Measurements from ENCODE around the gene CARS1. TPM values are rescaled to one million over a fixed set of nuclear protein-coding genes. Genes with fewer than 3 reads are reported as not detected.

Gene CARS1
- total and polyA plus RNA-seq, 12 donors, result 12.5 to 24.6 (median 15.9) TPM

DNA sequence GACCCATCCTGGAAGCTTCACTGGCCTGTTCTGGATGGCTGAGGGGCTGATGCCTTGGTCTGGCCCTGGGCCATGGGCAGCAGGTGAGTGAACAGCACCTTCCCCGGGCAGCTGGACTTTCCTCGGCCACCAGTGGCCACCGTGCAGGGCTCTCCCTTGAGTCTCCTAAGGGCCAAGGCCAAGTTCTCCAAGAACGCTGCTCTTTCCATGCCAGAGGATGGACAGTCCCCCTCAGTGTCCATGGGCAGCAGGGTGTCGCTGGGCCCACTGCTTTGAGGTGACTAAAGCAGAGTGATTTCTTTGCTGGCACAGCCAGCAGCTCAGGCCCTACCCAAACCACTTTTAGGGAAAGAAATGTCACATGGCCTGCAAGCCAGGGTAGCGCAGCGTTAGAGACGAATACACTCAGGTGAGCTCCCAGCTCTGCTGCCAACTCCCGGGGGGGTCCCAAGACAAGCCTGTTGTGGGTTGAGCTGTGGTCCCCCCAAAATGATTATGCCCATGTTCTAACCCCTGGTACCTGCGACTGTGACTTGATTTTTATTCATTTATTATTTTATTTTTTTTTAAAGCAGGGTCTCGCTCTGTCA, 3.3 kb upstream of the CARS1 start:
- intact Hi-C loops (cut with DNase I), result no loop called here
- ATAC-seq (no peak), DNase-seq (no peak)
- H3K9me3 ChIP-seq, result no peaks in the 10 kb centered on the region
- H3K36me3 ChIP-seq, result no peaks in the 10 kb centered on the region
- H3K27me3 ChIP-seq, result no peaks in the 10 kb centered on the region
- TF ChIP-seq, protein P1, sequence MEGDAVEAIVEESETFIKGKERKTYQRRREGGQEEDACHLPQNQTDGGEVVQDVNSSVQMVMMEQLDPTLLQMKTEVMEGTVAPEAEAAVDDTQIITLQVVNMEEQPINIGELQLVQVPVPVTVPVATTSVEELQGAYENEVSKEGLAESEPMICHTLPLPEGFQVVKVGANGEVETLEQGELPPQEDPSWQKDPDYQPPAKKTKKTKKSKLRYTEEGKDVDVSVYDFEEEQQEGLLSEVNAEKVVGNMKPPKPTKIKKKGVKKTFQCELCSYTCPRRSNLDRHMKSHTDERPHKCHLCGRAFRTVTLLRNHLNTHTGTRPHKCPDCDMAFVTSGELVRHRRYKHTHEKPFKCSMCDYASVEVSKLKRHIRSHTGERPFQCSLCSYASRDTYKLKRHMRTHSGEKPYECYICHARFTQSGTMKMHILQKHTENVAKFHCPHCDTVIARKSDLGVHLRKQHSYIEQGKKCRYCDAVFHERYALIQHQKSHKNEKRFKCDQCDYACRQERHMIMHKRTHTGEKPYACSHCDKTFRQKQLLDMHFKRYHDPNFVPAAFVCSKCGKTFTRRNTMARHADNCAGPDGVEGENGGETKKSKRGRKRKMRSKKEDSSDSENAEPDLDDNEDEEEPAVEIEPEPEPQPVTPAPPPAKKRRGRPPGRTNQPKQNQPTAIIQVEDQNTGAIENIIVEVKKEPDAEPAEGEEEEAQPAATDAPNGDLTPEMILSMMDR (IDR thresholded peaks at IDR 0.05), result no peak
- H3K4me3 ChIP-seq, result no peak overlapping the region
- no peak overlapping the region for H3K27ac ChIP-seq
- WGBS, 2 donors, result 93 to 96% methylated on average over 11 of the region's 11 CpGs
- peaks cover 3 to 28% (median 19%) of the 10 kb centered on the region in 9 donors for H3K4me1 ChIP-seq

DNA sequence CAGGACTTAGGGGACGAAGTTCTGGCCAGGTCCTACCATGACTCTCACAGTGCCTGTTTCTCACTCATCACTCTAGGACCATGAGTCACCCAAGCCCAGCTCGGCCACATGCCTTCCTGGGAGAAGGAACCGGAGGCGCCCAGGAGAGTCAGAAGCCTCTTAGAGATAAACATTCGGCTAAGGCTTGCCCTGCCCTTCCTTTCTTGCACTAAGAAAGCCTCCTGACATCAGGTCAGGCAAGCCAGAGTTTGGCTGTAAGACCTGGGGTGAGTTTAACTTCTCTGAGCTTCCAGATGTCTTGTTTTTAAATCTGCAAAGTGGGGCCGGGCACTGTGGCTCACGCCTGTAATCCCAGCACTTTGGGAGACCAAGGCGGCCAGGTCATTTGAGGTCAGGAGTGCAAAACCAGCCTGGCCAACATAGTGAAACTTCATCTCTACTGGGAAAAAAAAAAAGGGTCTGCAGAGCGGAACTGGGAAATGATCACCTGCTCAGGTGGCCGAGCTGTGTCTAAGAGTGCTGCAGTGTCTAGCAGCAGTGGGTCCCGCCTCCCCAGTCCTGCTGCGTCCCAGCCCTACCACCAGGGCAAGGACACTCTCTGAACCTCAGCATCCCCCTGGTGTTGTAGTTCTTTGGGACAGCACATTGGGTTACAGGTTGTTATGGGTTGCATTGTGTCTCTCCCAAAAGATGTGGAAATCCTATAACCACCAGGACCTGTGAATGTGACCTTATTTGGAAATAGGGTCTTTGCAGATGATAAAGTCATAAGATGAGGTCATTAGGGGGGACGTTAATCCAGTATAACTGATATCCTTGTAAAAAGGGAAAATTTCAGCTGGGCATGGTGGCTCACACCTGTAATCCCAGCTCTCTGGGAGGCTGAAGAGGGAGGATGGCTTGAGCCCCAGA, 1.8 kb upstream of the CARS1 start:
- Histone ChIP-seq H3K4me3 (no peak overlapping the region), H3K27me3 (no peaks in the 10 kb centered on the region), H3K27ac (peak overlapping the region in 3 of 10 donors; percentile 22 to 87 (median 33)), H3K36me3 (peaks cover 0 to 13% (median 0%) of the 10 kb centered on the region in 9 donors), H3K4me1 (peaks cover 3 to 38% (median 27%) of the 10 kb centered on the region in 9 donors), H3K9me3 (no peaks in the 10 kb centered on the region)
- DNase-seq (no peak), ATAC-seq (no peak)
- 79 to 80% methylated on average over 13 of the region's 13 CpGs for WGBS, 2 donors
- TF ChIP-seq, protein P1 (IDR thresholded peaks at IDR 0.05), result no peak
- intact Hi-C loops (cut with DNase I), result loop anchor here in 2 of 10 donors (5.0 kb wide), 1 partner anchor 33 kb away; no protein-coding TSS in a partner anchor

DNA sequence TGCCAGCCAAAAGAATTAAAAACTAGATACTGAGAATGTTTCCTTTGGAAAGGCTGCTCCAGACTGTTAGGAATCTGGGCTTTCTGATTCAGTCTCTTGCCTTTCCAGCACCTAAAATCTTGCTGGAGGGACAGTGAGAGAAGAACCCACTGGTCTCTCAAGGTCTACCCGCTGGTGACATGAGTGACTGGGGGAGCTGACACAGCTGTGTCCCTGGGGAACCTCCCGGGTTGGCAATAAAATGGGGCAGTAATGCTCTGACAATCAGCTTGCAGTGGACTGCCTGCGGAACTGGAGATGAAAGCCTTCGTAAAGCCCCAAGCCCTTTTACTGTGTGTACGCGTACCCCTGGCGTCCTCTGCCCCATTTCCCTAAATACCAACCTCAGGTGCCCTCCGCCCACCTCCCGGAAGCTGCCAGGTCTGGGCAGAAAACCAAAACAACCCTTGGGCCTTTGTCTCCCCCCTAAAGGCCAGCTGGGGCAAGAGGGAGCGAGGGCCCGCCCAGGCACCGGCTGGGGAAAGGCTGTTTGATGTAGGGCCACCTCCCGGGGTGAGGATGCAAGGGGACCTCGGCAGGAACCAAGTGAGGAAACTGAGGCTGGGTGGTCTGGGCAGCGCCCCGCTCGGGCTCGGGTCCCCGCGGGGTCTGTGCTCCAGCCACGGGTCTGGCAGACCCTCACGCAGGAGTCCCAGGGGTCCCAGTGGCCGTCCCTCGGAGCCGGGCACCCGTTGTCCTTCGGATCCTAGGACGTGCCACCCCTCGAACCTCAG, 741 bp downstream of the CARS1 start:
- DNase-seq, result peak in 1 of 2 donors; percentile 31
- 6% methylated on average over 27 to 29 of the region's 29 CpGs for WGBS, 2 donors
- intact Hi-C loops (cut with DNase I), result loop anchor here in 2 of 10 donors (5.0 kb wide), 1 partner anchor 36 kb away; no protein-coding TSS in a partner anchor
- peak overlapping the region; percentile 65 to 96 (median 76) for H3K4me3 ChIP-seq
- peaks cover 5 to 56% (median 40%) of the 10 kb centered on the region in 9 donors for H3K4me1 ChIP-seq
- peak overlapping the region; percentile 72 to 96 (median 86) for H3K27ac ChIP-seq
- no peaks in the 10 kb centered on the region for H3K9me3 ChIP-seq
- peaks cover 0 to 18% (median 0%) of the 10 kb centered on the region in 9 donors for H3K36me3 ChIP-seq
- peak in 1 of 8 donors; percentile 1 for ATAC-seq
- no peaks in the 10 kb centered on the region for H3K27me3 ChIP-seq
- TF ChIP-seq, protein P1 (IDR thresholded peaks at IDR 0.05), result no peak

DNA sequence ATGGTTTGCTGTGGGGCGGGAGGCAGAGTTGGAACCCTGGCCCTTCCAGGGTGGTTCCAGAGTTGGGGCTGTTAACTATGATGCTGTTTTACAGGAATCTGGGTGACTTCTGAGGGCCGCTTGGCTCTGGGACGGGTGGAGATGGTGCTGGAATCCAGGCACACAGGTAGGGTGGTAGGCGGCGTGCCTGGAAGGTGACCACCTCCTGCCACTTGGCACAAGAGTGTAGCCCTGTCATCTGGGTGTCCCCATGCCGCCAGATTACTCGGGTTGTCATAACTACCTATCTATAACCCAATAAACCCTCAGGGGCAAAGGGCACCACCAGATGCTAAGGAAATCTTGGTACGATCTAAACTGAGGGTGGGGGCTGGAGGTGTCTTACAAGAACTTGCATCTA, 1.3 kb downstream of the CARS1 start:
- intact Hi-C loops (cut with DNase I), result loop anchor here in 2 of 10 donors (5.0 kb wide), 1 partner anchor 36 kb away; no protein-coding TSS in a partner anchor
- Histone ChIP-seq H3K4me3 (peak overlapping the region in 8 of 10 donors; percentile 72 to 96 (median 78)), H3K27me3 (no peaks in the 10 kb centered on the region), H3K36me3 (peaks cover 0 to 18% (median 0%) of the 10 kb centered on the region in 9 donors), H3K27ac (peak overlapping the region in 2 of 10 donors; percentile 91 to 96), H3K9me3 (no peaks in the 10 kb centered on the region), H3K4me1 (peaks cover 5 to 62% (median 43%) of the 10 kb centered on the region in 9 donors)
- no peak for DNase-seq
- TF ChIP-seq, protein P1 (IDR thresholded peaks at IDR 0.05), result no peak
- WGBS, 2 donors, result 90 to 92% methylated on average over 8 of the region's 8 CpGs
- no peak for ATAC-seq
